ENCODE data around the gene FTSJ3. TPM values are rescaled to one million over a fixed set of nuclear protein-coding genes. Genes with fewer than 3 reads are reported as not detected.

The FTSJ3 gene
- total RNA-seq, 1 donor from 2014 or later = 37.4 TPM

GRCh38 chr17:63833741-63834373 is 6.4 kb upstream of the FTSJ3 start:
- TF ChIP-seq CTCF (IDR thresholded peaks at IDR 0.05) = no peak
- Histone ChIP-seq H3K9me3 (no peaks in the 10 kb centered on the region), H3K36me3 (peaks cover 91% of the 10 kb centered on the region), H3K27ac (no peak overlapping the region), H3K4me3 (no peak overlapping the region), H3K4me1 (peaks cover 34% of the 10 kb centered on the region), H3K27me3 (ENCODE audit: low read depth) (no peaks in the 10 kb centered on the region)
- ATAC-seq = no peak
- DNase-seq = no peak
- intact Hi-C loops (cut with DNase I) = no loop called here

GRCh38 chr17:63833026-63833740 is 5.7 kb upstream of the FTSJ3 start:
- ATAC-seq = no peak
- intact Hi-C loops (cut with DNase I) = no loop called here
- Histone ChIP-seq H3K4me3 (no peak overlapping the region), H3K27ac (no peak overlapping the region), H3K4me1 (peaks cover 34% of the 10 kb centered on the region), H3K9me3 (no peaks in the 10 kb centered on the region), H3K36me3 (peaks cover 91% of the 10 kb centered on the region), H3K27me3 (ENCODE audit: low read depth) (no peaks in the 10 kb centered on the region)
- DNase-seq = no peak
- TF ChIP-seq CTCF (IDR thresholded peaks at IDR 0.05) = no peak

GRCh38 chr17:63832455-63832854 is 5.0 kb upstream of the FTSJ3 start:
- H3K4me1 ChIP-seq = peaks cover 31% of the 10 kb centered on the region
- intact Hi-C loops (cut with DNase I) = no loop called here
- ATAC-seq (no peak), DNase-seq (no peak)
- peaks cover 86% of the 10 kb centered on the region for H3K36me3 ChIP-seq
- H3K27ac ChIP-seq = no peak overlapping the region
- H3K27me3 ChIP-seq (ENCODE audit: low read depth) = no peaks in the 10 kb centered on the region
- TF ChIP-seq CTCF (IDR thresholded peaks at IDR 0.05) = no peak
- H3K4me3 ChIP-seq = no peak overlapping the region
- H3K9me3 ChIP-seq = no peaks in the 10 kb centered on the region

- intact Hi-C loops (cut with DNase I) = no loop called here
- Histone ChIP-seq H3K27ac (no peak overlapping the region), H3K27me3 (ENCODE audit: low read depth) (no peaks in the 10 kb centered on the region), H3K36me3 (peaks cover 81% of the 10 kb centered on the region), H3K9me3 (no peaks in the 10 kb centered on the region), H3K4me1 (peaks cover 27% of the 10 kb centered on the region), H3K4me3 (no peak overlapping the region)
- DNase-seq (no peak), ATAC-seq (no peak)
- TF ChIP-seq CTCF (IDR thresholded peaks at IDR 0.05) = no peak
Observed at GRCh38 chr17:63832014-63832413, 4.6 kb upstream of the FTSJ3 start.

- ATAC-seq = no peak
- H3K9me3 ChIP-seq = no peaks in the 10 kb centered on the region
- no peak for DNase-seq
- no peaks in the 10 kb centered on the region for H3K27me3 ChIP-seq (ENCODE audit: low read depth)
- intact Hi-C loops (cut with DNase I) = no loop called here
- H3K27ac ChIP-seq = no peak overlapping the region
- H3K36me3 ChIP-seq = peaks cover 76% of the 10 kb centered on the region
- H3K4me1 ChIP-seq = peaks cover 27% of the 10 kb centered on the region
- H3K4me3 ChIP-seq = no peak overlapping the region
- TF ChIP-seq CTCF (IDR thresholded peaks at IDR 0.05) = no peak
Observed at GRCh38 chr17:63831505-63831904, 4.0 kb upstream of the FTSJ3 start.
